Fibroblast of the conjunctiva (primary cell): ENCODE measurements around the gene ROR2.
"Not testable (repeated sequence)": the region's sequence is repeated elsewhere in the genome, so short reads cannot be mapped to it uniquely, and the experiment has no call there.

Experiments used
- DNase-seq: peaks from one replicate; pipeline ENCODE4 v3.0.0-alpha.2; 2010; ENCODE audit warnings: low read depth

ROR2 gene

DNA sequence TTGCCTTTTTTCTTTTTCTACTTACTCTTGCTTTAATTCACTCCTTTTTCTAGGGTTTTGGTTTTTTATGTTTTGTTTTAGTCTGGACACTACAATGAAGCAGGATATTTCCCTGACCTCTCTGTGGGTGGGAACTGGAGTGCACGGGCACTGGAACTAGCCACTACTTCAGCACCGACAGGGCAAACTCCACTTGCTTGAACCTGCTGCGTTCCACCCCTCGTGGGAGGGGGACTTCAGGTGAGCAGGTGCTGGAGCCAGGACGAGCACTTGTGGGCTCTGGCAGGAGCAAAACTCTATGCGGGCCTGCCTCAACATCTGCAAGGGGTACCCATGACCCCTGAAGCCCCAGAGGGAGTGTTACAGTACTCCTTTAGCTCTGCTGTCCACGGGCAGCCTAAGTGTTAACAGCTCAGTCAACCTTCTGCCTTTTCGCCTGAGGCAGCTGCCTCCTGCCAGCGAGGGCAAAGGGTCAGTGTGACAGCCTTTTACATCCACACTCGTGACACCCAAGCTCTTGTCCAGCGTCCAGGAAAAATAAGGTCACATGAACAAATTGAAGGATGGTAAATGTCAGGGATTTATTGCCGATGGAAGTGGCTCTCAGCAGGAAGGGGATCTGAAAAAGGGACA, 382.3 kb downstream of the ROR2 start:
- no peak for DNase-seq

- no peak for DNase-seq
Observed at GRCh38 chr9:91564081-91564670, 385.9 kb downstream of the ROR2 start.

DNA sequence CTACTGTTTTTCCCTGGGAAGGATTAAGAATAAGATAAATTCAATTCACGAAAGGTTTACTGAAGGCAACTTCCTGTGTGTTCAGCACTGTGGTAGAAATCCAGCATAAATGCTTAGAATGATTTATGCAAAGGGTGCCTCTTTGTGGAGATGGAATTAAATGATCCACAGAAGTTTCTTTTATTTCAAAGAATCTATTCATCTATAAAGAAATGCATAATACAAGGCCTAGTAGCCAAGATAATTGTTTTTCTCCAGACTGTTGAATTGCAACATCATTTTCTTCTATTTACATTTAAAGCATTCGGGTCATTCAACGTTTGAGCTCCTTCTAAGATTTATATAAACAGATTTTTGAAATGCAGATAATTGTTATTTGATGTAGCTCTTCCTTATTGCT, 387.6 kb downstream of the ROR2 start:
- DNase-seq, result no peak

- DNase-seq, result peak; percentile 3
Observed at GRCh38 chr9:91560301-91560700, 389.7 kb downstream of the ROR2 start.

DNA sequence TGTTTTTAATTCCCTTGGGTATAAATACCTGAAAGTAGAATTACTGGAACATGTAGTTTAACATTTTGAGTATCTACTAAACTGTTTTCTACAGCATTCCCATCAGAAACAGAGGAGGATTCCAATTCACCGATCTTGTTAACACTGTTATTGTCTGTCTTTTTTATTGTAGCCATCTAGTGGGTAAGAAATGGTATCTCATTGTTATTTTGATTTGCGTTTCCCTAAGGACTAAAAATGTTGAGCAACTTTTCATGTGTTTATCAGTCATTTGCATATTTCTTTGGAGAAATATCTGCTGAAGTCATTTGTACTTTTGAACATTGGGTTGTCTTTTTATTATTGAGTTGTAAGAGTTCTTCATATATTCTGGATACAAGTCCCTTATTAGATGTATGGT, 391.1 kb downstream of the ROR2 start:
- no peak for DNase-seq

DNA sequence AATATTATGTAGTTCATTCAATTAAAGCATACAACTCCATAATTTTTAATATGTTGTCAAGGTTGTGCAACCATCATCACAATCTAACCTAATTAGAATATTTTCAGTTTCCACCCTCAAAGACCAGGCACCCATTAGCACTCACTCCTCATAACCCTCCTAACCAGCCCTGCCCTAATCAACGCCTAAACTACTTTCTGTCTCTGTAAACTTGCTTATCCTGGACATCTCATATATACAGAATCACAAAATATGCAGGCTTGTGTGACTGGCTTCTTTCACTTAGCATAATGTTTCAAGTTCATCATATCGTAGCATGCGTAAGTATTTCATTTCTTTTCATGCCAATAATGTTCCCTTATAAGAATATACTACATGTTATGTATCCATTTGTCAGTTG, 391.6 kb downstream of the ROR2 start:
- DNase-seq, result no peak

DNA sequence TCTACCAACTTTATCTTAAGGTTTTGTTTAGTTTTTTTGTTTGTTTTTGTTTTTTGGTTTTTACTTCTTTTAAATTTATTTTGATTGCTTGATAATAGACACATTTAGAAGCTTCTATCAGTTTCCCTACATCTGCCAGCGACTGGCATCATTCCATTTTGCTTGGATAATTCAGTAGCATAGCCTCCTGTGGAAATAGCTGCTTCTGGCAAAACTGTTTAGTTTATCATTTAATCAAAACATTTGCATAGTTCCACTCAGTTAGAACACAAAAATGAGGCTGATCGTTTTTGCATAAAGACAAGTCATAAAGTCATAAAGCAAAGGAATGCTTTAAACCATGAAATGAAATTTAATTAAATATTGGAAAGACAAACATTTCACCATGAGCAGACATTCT, 392.7 kb downstream of the ROR2 start:
- no peak for DNase-seq

DNA sequence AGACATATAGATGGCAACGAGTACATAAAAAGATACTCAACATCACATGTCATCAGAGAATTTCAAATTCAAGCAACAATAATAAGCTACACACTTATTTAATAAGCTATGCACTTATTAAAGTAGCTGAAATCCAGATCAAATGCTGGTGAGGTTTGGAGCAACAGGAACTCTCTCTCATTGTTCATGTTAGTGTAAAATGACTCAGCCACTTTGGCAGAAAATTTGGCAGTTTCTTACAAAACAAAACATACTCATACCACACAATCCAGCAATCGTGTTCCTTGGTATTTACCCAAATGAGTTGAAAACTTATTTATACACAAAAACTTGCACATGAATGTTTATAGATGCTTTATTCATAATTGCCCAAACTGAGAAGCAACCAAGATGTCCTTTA, 394.9 kb downstream of the ROR2 start:
- no peak for DNase-seq

GRCh38 chr9:91549177-91549576, 400.9 kb downstream of the ROR2 start:
- DNase-seq, result no peak

- DNase-seq, result no peak
Observed at GRCh38 chr9:91547081-91547480, 402.9 kb downstream of the ROR2 start.

- no peak for DNase-seq
Observed at GRCh38 chr9:91546574-91546973, 403.5 kb downstream of the ROR2 start.

DNA sequence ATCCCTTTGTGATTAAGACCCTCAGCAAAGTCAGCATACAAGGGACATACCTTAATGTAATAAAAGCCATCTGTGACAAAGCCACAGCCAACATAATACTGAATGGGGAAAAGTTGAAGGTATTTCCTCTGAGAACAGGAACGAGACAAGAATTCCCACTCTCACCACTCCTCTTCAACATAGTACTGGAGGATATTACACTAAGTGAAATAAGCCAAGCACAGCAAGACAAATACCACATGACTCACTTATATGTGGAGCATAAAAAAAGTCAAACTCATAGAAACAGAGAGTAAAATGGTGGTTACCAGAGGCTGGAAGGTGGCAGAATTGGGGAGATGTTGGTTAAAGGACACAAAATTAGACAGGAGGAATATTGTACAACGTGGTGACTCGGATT, 408.3 kb downstream of the ROR2 start:
- no peak for DNase-seq

- not testable (repeated sequence) for DNase-seq
Observed at GRCh38 chr9:91540506-91540905, 409.5 kb downstream of the ROR2 start.

DNA sequence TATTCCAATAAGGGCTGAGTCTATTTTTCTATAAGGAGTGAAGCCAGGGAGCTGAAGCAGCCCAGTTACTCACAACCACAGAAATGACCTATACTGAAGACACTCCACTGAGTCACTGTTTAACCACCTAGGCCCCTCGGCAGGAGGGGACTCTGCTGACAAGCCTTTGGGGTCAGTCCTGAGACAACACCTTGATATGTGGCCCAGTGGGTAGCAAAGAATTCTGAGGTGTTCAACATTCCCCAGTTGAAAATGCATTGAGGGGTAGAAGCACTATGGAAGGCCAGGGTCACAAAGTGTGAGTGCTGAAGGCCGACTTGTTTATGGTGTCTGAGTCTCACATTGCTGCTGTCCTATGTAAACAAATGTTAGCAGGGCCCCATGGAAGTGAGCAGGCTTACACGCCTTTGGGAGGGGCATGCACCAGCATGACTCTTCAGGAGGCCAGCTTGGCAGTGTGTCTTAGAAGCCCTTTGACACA, 413.8 kb downstream of the ROR2 start:
- no peak for DNase-seq

DNA sequence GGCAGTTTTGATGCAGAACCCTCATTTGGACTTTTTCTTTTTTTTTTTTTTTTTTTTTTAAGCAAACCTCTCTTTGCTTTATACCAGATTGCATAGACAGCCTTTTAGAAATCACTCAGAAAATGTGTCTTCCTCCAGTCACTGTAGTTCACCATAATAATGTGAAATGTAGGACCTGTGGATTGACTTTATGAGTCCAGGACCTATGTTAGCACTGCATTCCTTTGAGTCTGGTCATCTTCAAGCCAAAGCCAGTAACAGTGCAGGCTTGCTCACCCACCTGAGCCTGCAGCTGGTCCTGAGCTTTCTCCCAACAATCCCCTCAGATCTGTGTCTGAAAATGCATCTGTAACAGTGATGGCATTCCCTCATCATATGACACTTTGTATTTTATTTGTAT, 415.7 kb downstream of the ROR2 start:
- DNase-seq, result no peak

GRCh38 chr9:91533382-91533781, 416.6 kb downstream of the ROR2 start:
- no peak for DNase-seq

GRCh38 chr9:91532325-91532724, 417.7 kb downstream of the ROR2 start:
- no peak for DNase-seq

- DNase-seq, result no peak
Observed at GRCh38 chr9:91530829-91531228, 419.2 kb downstream of the ROR2 start.

DNA sequence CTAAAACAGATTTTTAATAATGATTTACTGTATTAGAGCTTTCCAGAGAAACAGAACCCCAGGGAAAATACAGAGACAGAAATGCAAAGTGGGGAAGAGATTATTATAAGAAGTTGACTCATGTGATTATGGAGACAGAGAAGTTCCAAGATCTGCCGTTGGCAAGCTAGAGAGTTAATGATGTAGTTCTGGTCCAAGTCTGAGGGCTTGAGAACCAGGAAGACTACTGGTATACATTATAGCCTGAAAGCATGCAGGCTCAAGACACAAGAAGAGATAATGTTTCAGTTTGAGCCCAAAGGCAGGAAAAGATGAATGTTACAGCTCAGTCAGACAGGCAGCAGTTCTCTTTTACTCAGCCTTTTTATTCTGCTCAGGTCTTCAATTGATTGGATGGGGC, 427.5 kb downstream of the ROR2 start:
- DNase-seq, result no peak

GRCh38 chr9:91519520-91520277, 430.3 kb downstream of the ROR2 start:
- no peak for DNase-seq

- no peak for DNase-seq
Observed at GRCh38 chr9:91518462-91518861, 431.6 kb downstream of the ROR2 start.

DNA sequence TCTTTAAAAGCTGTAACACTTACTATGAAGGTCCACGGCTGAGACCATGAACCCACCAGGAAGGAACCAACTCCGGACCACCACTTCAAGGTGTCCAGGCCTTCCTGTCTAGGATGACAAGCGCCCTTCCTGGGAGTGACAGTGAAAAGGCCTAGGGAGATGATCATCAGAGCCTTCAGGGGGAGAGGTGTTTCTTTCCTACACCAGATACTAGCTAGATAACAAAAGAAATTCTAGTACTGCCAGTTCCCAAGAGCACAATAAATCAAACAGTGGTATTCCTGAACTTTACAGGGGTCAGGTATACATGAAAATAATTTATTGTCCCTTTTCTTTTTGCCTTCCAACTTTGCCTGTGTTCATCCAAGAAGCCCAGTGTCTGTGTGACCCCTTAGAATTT, 432.2 kb downstream of the ROR2 start:
- no peak for DNase-seq

DNA sequence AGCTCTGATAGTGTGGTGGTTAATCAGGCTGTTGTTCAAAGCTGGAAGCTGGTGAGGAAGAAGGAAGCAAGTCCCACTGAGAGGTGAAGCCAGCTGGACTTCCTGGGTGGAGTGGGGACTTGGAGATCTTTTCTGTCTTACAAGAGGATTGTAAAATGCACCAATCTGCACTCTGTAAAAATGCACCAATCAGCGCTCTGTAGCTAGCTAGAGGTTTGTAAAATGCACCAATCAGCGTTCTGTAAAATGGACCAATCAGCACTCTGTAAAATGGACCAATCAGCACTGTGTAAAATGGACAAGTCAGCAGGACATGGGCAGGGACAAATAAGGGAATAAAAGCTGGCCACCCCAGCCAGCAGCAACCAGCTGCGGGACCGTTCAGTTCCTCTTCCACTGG, 432.7 kb downstream of the ROR2 start:
- DNase-seq, result not testable (repeated sequence)
